Mucosa of descending colon (tissue), 3 donors: ENCODE results near the gene EPHA10. TPM values are rescaled to one million over a fixed set of nuclear protein-coding genes. Genes with fewer than 3 reads are reported as not detected.

Experiments used
- ATAC-seq: fragments of 200-7000 bp; cut with Tn5 transposase; one replicate; pipeline ENCODE4 v1.9.1; 2020; ENCODE audit warnings: mild to moderate bottlenecking, moderate library complexity
- DNase-seq, 3 donors: peaks; one replicate each; pipeline ENCODE4 v3.0.0-alpha.2; 2020
- H3K36me3 ChIP-seq: fragments of 200-600 bp; one replicate; pipeline ENCODE4 v1.8.0; 2021; ENCODE audit warnings: low read depth, mild to moderate bottlenecking
- H3K4me1 ChIP-seq: fragments of 200-600 bp; one replicate; pipeline ENCODE4 v1.8.0; 2021; ENCODE audit warnings: low read depth, mild to moderate bottlenecking
- H3K4me3 ChIP-seq: fragments of 200-600 bp; one replicate; pipeline ENCODE4 v1.8.0; 2021; ENCODE audit warnings: mild to moderate bottlenecking
- H3K9me3 ChIP-seq: fragments of 200-600 bp; one replicate; pipeline ENCODE4 v1.8.0; 2021; ENCODE audit warnings: mild to moderate bottlenecking
- CTCF ChIP-seq: fragments of 200-600 bp; IDR thresholded peaks from one replicate; pipeline ENCODE4 v1.8.0; 2022; ENCODE audit warnings: antibody characterized with exemption, mild to moderate bottlenecking
- intact Hi-C, 2 donors: fragments of 100-400 bp; cut with DNase I in 1 of 2; cut with micrococcal nuclease in 1 of 2; formaldehyde crosslinking; loops; one replicate each; pipeline versions ENCODE4 v1.11.0 to v1.11.1; 2022; cut with DNase I, micrococcal nuclease
- total RNA-seq, 3 donors: library from RNA; stranded (reverse); fragmentation: NEBNext Ultra II Directional in 2 of 3; extraction: Animal tissue kit (Norgen Biotek cat#: 25700) in 2 of 3; gene quantifications; one replicate each; pipeline versions ENCODE4 v1.2.1 to v1.2.4, GENCODE V29; 2021 to 2023
- donor health status: DM: no; HTN: no; CAD: no; lungs with moderate emphysema.
- donor health status: DM: no; HTN: no; CAD: no.
- donor health status: DM: no; HTN: yes; CAD: no.

The EPHA10 gene
- total RNA-seq, 3 donors from 2014 or later: 45.3 to 74.4 (median 66.0) TPM

GRCh38 chr1:37718181-37718900 lies 46.6 kb downstream of the EPHA10 start:
- intact Hi-C loops: no loop called here
- H3K4me1 ChIP-seq: no peaks in the 10 kb centered on the region
- no peak for DNase-seq
- H3K4me3 ChIP-seq: no peak overlapping the region
- ATAC-seq: no peak
- no peaks in the 10 kb centered on the region for H3K36me3 ChIP-seq
- no peak for TF ChIP-seq CTCF
- H3K9me3 ChIP-seq: no peaks in the 10 kb centered on the region

DNA sequence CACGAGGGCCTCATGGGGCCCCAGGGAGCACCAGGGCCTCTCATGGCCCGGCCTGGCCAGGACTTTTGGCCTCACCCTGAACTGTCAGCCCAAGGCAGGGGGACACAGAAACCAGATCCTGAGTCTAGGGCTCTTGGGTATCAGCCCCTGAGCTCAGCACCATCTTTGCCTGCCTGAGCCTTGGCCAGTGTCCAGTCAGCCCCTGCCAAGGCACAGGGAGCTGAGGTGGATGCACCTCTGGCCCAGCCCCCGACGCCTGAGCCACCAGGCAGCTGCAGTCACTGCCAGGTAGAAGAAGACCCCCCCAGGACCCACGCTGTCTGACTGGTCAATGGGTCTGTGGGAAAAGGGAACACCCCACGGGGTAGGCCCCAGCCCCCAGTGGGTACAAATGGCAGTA lies 47.3 kb downstream of the EPHA10 start:
- no peaks in the 10 kb centered on the region for H3K36me3 ChIP-seq
- DNase-seq: no peak
- intact Hi-C loops: no loop called here
- ATAC-seq: no peak
- no peaks in the 10 kb centered on the region for H3K4me1 ChIP-seq
- TF ChIP-seq CTCF: no peak
- H3K4me3 ChIP-seq: no peak overlapping the region
- H3K9me3 ChIP-seq: no peaks in the 10 kb centered on the region

DNA sequence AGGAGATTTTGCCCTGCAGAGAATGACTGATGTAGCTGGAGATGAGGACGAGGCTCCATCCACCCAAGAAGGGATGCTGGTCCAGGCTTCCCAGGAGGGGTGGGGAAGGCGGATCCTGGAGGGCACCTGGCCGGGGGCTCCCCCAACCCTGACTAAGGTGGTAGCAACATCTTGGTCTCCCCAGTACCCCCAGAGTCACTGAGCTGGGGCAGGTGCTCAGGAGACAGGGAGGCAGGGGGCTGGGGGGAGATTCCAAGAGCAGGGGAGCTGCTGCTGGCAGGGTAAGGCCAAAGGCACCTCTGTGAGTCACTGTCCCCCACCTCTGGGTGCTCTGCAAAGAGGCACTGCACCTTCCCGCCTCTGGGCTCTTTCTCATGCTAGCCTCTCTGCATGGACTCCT lies 48.6 kb downstream of the EPHA10 start:
- H3K9me3 ChIP-seq: no peaks in the 10 kb centered on the region
- H3K36me3 ChIP-seq: no peaks in the 10 kb centered on the region
- intact Hi-C loops: no loop called here
- no peak for TF ChIP-seq CTCF
- DNase-seq: no peak
- H3K4me3 ChIP-seq: no peak overlapping the region
- H3K4me1 ChIP-seq: no peaks in the 10 kb centered on the region
- no peak for ATAC-seq

- intact Hi-C loops: no loop called here
- no peak for DNase-seq
- Histone ChIP-seq H3K36me3 (no peaks in the 10 kb centered on the region), H3K9me3 (no peaks in the 10 kb centered on the region), H3K4me1 (no peaks in the 10 kb centered on the region), H3K4me3 (no peak overlapping the region)
- no peak for TF ChIP-seq CTCF
- no peak for ATAC-seq
These were observed 50.2 kb downstream of the EPHA10 start for GRCh38 chr1:37714689-37715088.

DNA sequence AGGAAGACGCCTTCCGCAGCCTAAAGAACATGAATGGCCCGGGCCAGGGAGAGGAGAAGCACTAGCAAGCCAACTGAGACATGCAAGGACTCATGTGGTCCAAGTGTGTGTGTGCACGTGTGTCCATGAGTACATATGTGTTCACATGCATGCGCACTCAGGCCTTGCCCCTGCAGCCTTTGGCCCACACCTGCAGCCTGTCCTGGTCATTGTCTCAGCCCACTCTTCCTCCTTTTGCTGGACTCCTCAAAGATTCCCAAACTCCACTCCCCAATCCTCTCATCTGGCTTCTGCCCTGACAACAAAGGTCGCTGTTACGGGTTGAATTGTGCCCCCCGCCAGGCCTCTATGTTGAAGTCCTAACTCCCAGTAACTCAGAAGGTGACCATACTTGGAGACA lies 50.7 kb downstream of the EPHA10 start:
- Histone ChIP-seq H3K4me3 (no peak overlapping the region), H3K4me1 (no peaks in the 10 kb centered on the region), H3K36me3 (no peaks in the 10 kb centered on the region), H3K9me3 (no peaks in the 10 kb centered on the region)
- no peak for TF ChIP-seq CTCF
- intact Hi-C loops: no loop called here
- ATAC-seq: no peak
- no peak for DNase-seq

- ATAC-seq (no peak), DNase-seq (no peak)
- Histone ChIP-seq H3K4me1 (no peaks in the 10 kb centered on the region), H3K36me3 (no peaks in the 10 kb centered on the region), H3K9me3 (no peaks in the 10 kb centered on the region), H3K4me3 (no peak overlapping the region)
- intact Hi-C loops: no loop called here
- no peak for TF ChIP-seq CTCF
These were observed 56.4 kb downstream of the EPHA10 start for GRCh38 chr1:37708471-37708870.
